Fibroblast of peridontal ligament (primary cell): Measurements from ENCODE around the gene SHC3.
"Not testable (repeated sequence)": the region's sequence is repeated elsewhere in the genome, so short reads cannot be mapped to it uniquely, and the experiment has no call there.

Source experiments
- DNase-seq: peaks from one replicate; pipeline ENCODE4 v3.0.0-alpha.2; 2010; ENCODE audit errors: extremely low read depth

SHC3 gene

DNA sequence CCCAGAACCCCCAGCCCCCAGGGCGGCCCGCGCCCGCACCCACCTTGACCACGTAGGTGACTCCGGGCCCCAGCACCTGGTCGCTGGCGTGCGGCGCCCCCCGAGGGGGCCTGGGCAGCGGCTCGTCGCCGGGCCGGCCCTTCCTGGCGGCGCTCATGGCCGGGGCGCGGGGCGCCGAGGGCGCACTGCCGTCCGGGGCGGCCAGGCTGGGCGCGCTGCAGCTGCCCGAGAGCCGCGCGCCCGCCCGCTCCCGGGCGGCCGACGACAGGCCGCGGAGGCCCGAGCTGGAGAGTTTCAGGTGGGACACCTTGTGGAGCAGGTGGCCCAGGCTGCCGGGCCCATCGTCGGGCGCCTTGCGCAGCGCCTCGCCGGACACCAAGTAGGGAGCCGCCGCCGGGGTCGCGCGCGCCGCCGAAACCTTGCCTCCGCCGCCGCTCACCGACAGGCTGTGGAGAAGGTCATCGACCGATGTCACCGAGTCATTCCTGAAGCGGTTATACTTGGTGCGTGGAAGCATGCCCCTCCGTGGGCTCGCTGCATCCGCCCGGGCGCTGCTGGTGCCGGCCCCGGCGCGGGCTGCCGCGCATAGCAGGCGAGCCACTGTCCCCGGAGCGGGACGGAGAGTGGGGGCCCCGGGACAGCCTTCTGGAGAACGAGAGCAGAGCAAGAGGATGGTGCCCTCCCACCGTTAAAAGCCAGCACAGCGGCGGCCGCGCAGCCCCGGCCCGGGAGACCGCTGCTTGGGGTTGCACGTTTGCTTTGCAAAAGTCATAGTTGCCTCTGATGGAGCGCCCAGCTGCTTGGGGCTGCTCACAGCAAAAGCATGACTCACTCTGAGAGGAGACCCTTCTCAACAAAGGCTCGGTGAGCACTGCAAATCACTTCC lies at the start of gene SHC3:
Gene SHC3 (minus strand): TSS at position 875 of the 886 bp plus-strand sequence. CDS start 358 bp downstream, at position 517.
- DNase-seq, result no peak

- peak; percentile 5 for DNase-seq
Measured at GRCh38 chr9:89225991-89226471, 47.4 kb upstream of the SHC3 start.

DNA sequence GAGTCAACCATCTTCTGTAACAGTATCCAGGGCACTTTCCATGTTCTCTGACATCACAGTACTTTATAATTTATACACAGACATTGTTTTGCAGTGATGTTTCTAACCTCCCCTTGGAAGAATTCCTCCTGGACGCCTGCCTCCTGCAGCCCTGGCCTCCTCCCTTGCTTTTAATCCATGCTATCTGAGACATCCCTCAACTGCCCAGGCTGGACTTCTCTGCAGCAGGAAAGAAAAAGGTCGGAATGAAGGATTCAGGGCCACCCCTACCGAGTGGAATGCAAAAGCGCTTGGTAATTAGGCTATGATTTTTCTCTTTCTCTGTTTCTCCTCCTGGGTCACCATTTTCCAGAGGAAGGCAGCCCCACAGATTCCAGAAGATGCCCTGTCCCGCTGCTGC lies 47.0 kb upstream of the SHC3 start:
- peak; percentile 49 for DNase-seq

- no peak for DNase-seq
Measured at GRCh38 chr9:89225036-89225435, 46.4 kb upstream of the SHC3 start.

GRCh38 chr9:89224633-89225032 lies 46.0 kb upstream of the SHC3 start:
- DNase-seq, result no peak

DNA sequence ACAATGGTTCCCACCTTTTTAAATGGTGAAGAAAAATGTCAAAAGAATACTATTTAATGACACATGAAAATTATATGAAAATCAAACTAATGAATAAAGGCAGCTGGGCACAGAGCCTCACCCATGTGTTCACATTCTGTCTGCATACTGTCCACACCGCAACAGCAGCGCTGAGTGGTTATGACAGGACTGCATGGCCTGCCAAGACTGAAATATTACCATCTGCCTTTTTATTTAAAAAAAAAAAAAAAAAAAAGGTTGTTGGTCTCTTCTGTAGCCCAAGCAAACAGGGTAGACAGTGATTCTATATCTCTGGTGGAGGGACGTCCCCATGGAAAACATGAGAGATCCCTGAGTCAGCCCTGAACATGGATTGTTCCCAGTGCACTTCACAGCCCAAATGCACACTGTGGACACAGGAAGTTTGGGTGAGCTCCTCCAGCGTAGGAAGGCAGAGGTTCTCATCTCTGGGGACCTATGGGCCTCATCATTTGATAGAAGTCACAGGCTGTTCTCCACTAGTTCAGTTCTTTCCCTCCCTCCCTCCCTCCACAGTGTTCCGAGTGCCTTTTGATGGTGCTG lies 44.9 kb upstream of the SHC3 start:
- peak; percentile 38 for DNase-seq

DNA sequence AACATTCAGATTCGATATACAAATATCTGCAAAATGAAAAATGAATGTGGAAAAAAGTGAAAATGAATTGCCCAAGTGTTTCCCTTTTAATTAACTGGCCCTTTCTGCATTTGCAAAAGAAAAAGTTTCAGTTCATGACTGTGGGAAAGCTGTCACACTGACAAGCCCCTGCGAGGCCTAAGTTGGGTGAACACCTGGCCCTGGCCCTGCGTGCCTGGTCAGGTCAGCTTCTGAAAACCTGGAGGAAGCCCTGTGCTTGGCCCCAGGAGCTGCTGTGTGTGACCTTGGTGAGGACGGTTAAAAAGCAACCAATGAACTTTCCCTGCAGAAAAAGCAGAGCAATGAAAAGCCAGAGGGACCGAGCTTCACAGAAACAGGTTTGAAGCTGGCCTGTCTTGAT lies 41.0 kb upstream of the SHC3 start:
- no peak for DNase-seq

GRCh38 chr9:89218040-89218928 lies 39.7 kb upstream of the SHC3 start:
- peak; percentile 25 for DNase-seq

- no peak for DNase-seq
Measured at GRCh38 chr9:89215342-89215741, 36.7 kb upstream of the SHC3 start.

- DNase-seq, result peak; percentile 10
Measured at GRCh38 chr9:89213396-89213880, 34.8 kb upstream of the SHC3 start.

DNA sequence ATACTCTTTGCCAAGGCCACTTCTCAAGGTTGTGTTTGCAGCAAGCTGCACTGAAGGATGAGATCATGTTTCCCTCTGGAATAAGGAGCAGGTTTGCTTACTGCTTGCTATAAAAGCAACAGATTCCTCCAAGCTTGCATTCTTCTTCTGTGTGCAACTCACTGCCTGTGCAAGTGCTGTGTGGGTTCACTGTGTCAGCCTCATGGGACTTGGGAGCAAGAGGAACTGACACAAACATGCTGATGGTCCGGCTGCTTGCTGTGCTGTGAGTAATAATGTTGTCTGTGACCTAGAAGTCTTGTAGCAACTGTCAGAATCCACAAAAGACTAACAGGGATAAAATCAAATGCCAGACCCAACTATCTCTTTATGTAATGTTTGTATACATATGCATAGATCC lies 33.6 kb upstream of the SHC3 start:
- DNase-seq, result no peak

GRCh38 chr9:89209311-89209710 lies 30.7 kb upstream of the SHC3 start:
- DNase-seq, result not testable (repeated sequence)

DNA sequence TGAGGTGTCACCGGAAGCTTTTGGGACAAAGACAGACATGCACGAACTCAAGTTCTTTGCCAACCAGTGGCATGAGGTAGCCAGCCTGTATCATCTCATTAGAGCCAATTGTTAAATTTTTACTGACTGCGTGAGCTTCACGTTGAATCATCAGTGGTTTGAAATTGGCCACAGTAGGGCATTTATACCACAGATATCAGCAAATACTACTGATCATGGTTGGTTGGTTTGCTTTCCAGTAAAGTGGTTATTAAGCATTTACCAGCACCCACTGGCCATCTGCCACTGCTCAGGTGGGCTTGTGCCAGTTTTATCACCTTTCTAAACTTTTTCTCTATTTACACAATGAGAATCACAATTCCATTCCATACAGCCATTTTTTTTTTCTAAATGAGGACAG lies 28.4 kb upstream of the SHC3 start:
- no peak for DNase-seq

- DNase-seq, result no peak
Measured at GRCh38 chr9:89204801-89205200, 26.2 kb upstream of the SHC3 start.

DNA sequence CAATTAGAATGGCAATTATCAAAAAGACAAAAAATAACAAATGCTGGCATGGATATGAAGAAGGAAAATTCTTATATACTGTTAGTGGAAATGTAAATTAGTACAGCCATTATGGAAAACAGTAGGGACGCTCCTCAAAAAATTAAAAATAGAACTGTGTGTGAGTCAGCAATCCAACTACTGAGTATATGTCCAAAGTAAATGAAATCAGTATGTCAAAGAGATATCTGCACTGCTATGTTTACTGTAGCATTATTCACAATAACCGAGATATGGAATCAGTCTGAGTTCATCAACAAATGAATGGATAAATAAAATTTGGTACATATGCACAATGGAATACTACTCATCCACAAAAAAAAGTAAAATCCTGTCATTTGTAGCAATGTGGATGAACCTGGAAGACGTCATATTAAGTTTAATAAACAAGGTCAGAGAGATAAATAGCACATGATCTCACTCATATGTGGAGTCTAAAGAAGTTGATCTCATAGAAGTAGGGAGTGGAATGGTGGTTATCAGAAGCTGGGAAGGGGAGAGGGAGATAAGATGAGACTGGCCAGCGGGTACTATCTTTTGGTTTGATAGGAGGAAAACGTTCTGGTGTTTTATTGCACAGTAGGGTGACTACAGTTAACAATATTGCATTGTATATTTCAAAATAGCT lies 16.6 kb upstream of the SHC3 start:
- no peak for DNase-seq

- peak; percentile 61 for DNase-seq
Measured at GRCh38 chr9:89194421-89195130, 16.0 kb upstream of the SHC3 start.

DNA sequence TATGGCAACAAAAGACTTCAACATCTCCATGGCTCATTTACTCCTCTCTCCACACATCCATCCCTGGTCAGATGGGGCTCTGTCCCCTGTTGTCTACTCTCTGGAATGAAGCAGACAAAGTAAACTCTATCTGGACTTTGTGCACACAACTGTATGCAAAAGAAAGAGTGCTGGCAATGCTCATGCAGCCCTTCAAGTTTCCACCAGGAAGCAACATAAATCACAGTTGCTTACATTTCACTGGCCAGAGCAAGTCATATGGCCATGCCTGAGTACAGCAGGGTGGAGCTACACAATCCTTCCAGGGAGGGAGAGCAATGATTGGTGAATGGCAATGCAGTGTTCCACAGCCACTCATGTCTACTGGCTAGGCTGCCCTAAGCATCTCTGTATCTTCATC lies 12.4 kb upstream of the SHC3 start:
- no peak for DNase-seq

- DNase-seq, result no peak
Measured at GRCh38 chr9:89189215-89189614, 10.6 kb upstream of the SHC3 start.

DNA sequence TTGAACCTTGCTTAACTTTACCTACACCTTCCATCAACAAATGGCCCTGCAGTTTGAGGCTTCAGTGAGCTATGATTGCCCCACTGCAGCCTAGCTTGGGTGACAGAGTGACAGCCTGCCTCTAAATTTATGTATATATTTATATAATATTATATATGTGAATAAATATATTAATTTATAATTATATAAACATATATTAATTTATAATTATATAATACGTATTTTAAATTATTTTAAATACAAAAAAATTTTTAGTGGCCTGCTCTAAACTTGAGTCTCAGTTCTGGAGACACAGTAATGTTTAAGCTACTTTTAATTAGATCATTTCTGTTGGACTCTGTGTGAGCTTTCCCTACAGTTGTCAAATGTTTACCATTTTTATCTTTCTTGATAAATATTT lies 9.3 kb upstream of the SHC3 start:
- DNase-seq, result no peak

GRCh38 chr9:89187541-89187940 lies 8.9 kb upstream of the SHC3 start:
- no peak for DNase-seq

- no peak for DNase-seq
Measured at GRCh38 chr9:89186960-89187359, 8.3 kb upstream of the SHC3 start.
